UCSD-AML1 (cell line): ENCODE data around the gene HSPH1.

Experiments used
- DNase-seq: peaks from one replicate; lab custom pipeline; 2025; ENCODE audit not compliant: unreplicated experiment; lab: John Stamatoyannopoulos, UW

HSPH1 gene

DNA sequence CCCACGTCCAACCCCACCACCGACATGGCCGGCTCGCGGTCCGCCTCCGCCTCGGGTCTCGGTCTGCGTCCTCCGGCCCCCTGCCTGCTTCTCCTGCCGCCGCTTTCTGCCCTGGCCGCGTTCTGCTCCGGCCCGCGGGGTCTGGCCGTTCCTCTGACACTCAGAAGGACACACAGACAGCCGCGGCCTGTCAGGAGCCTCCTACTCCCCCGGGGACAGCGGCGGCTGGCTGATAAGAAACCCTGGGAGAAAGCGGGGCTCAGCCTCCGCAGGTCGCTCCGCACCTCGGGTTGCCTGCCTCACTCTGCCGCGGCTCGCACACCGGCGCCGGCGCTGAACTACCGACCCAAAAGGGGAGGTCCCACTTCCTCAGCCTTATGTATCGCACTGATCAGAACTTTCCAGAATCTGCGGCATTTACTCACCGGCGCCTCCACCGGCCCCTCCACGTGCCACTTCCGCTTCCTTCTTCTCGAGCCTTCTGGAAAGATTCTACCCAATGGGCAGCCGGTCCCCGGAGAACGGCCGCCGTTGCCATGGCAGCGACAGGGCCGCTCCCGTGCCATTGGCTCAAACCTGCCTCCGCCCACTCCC lies at the start of gene HSPH1:
Gene HSPH1, minus strand, starts transcription at position 348 of the 594 bp plus-strand sequence. Its CDS starts 322 bp downstream, at position 26.
- peak; percentile 97 for DNase-seq

DNA sequence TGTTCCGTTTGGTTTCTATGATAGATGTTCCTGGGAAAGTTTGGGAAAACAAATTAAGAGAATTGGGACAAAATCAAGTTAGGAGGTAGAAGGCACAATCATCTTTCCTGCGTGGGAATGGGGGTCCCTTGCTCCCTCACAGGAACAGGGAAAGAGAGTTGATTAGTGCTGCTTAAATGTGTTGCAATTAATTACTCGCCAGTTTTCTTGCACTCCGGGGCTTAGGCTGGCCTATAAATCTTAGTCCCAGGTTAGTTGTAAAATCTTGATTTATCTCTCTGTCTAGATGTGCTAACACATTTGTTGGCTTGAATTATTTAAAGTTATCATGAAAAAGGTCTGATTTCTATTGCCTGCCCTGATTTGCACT lies 48.1 kb upstream of the HSPH1 start:
- no peak for DNase-seq

DNA sequence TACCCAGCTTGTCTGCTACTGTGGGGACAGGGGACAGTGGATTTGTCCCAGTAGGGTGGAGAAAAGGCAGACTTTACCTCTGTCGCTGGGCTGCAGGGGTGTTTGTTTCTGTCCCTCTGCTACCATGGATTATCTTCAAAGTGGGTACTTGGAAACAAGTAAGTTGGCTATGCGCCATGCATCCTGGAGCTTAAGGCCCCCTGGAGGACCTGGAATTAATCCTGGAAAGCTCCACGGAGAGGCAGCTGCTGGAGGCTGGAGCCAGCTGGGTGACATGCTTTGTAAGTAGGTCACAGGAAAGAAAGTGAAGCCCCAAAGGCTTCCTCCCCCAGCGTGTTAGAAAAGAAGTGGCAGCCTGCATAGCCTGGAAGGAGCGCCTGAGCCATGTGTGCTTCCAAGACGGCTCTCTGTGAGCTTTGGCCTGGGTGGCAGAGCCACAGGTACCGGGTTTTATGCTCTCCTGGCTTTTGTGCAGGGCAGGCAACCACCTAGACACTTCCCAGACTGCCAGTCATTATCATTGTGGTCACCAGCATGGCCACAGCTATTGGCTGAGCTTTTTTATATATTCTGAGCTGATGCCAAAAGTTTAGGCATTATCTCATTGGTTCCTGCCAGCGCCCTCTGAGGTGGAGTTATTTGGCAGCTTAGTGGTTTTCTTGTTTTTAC lies 47.6 kb upstream of the HSPH1 start:
- no peak for DNase-seq

DNA sequence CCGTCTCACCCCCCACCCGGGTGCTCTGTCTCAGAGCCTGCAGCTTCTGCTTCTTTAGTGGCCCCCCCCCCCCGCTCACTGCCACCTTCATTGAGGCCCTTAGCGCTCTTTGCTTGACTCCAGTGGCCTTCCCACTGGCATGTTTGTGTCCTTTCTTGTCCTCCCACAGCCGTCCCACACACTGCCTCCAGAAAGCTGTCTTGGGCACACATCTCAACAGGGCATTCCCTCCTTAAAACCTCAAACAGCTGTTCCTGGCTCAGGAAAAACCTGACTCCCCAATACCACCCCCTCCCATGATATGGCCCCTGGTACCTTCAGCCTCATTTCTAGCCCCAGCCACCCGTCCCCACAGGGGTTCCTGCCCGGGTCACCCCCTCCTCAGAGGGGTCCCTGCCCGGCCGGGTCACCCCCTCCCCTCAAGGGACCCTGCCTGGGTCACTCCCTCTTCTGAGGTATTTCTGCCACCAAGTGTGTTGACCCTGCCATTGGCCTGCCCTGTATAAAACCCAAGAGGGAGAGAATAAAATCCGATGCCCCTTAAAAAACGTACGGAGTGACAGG lies 46.9 kb upstream of the HSPH1 start:
- DNase-seq = no peak

DNA sequence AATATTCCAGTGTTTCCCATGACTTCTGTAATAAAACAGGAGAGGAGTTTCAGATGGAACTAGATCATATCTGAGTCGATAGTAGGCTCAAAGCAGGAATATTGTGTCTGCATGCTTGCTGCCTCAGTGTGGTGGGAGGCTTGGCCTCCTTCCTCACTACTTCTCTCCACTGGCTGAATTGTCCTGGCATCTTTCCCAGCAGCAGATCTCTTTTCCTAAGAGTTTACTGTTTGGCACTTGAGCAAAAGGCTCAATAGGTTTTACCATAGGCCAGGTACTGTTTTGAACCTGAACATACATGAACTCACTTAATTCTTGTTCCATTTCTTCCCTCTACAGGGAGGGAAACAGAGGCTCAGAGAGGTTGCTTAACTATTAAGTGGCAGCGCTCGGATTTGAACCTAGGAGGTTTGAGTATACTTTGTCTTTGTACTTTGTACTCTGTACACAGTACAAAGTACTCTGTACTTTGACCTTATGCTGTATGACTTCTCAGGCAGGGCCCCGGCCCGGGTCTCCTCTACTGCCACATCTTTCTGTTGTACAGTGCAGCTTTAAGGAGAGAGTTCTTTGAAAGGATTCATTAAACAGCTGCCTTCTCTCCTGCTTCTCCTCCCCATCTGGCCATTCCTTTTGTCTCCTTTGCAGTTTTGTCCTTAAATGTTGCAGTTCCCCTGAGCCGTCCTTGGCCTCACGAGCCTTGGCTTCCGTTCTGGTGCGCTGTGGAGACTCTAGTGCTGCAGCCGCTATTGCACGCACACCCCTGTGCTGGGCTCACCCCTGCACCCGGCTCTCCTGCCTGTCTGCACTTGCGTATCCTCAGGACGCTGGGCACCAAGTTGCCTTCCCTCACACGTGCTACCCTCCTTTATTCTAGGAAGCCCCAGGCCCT lies 46.2 kb upstream of the HSPH1 start:
- no peak for DNase-seq

DNA sequence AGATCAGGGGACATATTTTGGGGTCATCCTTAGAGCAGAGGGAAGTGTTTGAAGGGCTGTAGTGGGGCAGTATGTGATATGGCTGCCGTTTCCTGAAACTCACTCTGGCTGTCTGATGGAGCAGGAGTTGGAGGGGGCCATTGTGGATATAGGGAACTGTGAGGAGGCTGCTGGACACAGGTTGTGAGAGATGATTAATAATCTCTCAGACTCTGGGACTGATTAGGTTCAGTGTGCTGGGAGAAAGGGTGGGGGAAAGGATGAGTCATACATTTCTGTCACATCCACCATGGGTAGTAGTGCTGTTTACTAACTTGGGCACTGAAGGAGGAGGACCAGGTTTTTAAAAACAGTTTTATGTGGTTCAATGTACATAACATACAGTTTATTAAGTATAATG lies 42.9 kb upstream of the HSPH1 start:
- DNase-seq = no peak

DNA sequence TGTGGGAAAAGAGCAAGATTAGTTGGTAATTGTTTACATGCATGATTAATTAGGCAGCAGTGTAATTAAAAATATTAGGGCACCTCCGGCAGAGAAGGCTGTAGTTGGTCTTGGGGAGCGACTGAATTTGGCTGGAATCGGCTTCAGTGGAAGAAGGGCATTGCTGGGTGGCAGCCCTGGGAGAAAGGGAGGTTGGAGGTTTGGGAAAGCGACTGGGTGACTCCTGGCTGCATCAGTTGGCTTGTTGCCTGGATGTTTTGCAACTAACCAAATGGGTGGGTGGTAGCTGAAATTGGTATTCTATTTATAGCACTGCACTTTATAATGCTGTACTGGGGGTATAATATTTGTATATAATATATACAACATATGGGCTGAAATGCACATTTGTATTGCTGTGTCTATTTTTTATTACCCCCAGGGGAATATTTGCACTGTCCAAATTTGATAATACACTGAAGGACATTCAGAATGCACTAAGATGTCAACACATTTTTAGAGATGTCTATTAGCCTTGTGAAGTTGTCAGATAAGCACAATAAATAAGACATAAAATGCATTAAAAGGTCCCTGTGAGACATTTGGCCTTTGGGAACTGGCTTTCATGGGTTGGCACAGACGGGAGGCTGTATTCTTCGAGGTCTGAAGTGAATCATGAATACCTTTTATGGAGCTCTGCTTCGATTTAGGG lies 39.8 kb upstream of the HSPH1 start:
- no peak for DNase-seq

DNA sequence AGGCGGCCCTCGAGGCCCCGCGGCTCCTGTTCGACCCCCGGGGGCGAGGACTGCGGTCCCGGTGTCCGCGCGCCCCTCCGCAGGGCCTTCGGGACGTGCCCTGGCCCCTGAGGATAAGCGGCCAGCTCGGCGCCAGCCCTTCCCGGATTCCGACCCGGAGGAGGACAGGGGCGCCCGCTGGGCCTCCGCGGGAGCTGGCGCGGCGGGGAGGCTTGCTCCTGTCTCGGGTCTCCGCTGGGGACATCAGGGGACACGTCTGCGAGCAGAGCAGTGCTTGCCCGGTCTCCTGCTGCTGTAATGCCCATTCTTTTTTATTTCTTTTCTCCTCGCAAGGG lies 38.9 kb upstream of the HSPH1 start:
- peak; percentile 70 for DNase-seq

DNA sequence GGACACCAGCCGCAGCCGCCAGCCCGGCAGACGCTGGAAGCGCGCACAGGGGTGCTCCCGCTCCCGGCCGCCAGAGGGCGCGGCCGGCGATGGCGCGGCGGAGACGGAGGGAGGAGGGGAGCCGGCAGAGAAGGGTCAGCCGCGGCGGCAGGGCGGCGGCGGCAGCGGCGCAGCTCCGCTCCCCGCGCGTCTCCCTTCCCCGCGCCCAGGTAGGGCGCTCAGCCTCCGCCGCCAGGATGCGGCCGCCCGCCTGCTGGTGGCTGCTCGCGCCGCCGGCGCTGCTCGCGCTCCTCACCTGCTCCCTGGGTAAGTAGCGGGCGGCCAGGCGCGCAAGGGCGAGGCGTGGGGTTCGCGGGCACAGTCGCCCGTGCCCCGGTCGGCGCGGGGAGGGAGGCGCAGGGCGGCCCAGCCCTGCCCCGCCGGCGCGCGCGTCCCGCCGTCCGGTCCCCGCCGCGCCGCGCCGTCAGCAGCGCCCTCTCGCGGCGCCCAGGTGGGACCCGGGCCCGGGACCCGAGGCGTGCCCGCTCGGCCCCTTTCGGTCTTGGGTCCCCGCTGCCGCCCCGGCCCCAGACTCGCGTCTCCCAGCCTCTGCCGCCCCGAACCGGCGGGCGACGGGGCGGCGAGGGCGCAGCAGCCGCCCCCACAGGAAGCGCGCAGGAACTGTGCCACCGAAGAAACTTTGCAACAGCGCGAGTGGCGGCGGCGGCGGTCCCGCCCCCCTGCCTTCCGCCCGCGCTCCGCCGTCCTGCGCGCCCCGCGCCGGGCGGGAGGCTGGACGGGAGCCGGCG lies 38.3 kb upstream of the HSPH1 start, which contains the start of gene B3GLCT:
Gene B3GLCT, plus strand, starts transcription at position 127 of the 788 bp plus-strand sequence. Its CDS starts 110 bp downstream, at position 237.
- peak; percentile 86 for DNase-seq

DNA sequence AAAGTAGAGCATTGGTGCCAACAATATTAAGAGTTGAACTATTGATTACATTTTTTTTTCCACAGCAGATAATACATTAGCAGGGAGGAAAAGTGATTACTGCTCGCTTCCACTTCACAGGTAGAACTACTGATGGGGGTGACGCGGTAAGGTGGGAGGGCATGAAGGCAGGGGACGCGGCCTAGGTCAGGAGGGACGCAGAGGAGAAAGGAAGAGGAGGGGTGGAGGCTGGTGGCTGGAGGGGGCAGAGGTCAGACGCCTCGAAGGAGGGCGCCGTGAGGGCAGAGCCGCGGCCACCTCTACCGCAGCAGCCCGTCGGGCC lies 37.8 kb upstream of the HSPH1 start:
- DNase-seq = no peak

DNA sequence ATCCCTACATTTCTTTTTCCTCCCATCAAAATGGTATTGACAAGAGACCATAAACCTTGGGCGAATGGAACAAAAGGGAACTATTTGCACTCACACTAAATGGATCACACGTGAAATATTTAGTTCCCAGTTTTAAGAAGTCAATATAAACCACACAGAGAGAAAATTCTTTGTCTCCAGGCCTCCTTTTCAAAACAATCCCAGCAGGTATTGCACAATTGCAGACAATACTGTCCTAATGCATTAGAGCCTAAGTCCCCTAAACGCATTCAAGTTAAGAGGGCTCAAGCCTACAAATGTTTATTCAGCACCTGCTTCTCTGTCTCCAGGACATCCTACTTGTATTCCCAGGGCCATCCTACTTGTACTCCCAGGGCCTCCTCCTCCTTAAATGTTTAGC lies 36.8 kb upstream of the HSPH1 start:
- no peak for DNase-seq

DNA sequence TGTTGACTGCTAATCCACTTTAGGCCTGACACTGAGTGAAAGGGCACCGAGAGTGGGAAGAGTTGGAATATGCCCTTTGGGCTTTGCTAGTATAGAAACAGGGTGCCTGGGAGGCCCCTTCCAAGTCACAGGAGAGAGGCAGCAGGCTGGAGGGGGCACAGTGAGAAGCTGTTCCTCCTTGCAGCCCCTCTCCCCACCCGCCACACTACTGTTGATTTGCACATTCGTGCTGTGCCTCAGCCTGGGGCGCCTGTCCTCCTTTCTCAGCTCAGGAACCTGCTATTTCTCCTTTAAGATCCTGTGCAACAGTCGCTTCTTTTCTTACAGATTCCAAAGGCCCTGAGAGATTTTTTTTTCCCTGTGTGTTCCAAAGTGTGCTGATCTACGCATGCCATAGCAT lies 35.3 kb upstream of the HSPH1 start:
- DNase-seq = no peak

DNA sequence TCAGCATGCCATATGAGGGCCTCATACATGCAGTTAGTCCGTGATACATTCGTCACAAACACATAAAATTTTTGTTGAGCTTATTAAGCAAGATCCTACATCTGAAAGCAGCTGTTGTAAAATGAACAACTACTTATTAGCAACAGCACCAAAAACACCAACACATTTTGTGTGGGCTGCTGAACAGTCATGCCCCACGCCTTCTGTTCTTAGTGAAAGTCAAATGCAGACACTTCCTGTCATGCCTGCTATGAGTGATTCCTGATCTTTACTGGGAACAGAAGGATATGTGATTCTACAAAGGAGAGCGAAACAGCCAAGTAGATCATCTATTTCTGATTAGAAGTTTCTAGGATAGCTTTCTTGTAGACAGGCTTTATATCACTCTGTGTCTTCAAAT lies 33.9 kb upstream of the HSPH1 start:
- no peak for DNase-seq

DNA sequence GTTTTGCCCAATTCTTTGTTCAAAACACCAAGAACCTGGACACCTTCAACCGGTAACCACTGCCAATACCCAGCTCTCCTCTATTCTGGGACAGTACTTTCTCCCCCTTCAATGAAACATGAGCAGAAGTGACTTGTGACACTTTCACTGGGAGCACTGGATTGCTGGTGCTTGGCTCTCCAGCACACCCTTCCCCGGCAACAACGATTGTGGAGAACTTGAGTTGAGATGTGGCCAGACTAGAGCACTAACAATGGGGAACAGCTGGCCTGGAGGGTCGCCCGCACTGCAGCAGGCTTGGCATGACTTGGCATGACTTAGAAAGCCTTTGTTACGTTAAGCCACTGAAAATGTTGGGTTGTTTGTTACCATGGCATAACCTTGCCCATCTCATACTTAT lies 30.6 kb upstream of the HSPH1 start:
- no peak for DNase-seq

DNA sequence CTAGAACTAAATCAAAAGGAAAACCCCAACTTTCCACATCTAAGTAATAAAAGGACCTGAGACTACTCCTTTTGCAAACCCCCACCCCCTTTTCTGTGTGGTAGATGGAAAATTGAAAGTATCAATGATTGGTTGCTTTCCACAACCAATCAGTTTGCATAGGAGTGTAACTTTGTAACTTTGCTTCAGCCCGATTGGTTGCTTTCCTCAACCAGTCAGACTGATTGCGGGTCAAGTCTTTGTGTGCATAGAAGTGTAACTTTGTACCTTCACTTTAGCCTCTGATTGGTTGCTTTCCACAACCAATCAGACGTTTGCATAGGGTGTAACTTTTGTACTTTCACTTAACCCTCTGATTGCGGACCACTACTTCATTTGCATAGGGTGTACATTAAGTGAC lies 30.0 kb upstream of the HSPH1 start:
- no peak for DNase-seq

DNA sequence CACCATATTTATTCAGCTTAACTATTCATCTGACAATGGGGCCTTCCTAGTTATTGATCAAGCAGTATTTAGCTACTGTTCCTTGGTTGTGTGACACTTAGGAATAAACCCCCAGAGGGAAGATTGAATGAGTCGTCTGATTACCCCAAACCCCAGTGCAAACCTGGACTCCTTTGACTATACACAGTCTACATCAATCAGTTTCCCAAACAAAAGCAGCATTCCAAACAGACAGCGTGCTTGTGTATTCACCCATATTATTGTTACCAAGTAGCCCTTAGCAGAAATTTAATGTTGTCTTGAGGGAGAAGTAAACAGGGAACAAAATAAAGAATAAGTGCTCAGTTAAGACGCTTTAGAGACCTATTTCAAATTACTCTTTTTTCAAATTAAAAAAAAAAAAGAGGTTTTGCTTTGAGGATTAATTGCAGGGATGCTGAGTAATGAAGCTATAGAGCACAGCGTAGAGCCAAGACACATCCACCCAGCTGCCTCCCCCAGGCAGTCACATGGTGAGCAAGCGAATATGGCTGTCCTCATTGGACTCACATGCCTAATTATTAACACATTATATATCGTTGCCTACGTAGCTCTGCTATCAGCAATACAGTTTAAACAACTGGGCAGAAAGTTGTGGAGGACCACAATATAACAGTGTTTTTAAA lies 23.4 kb upstream of the HSPH1 start:
- DNase-seq = no peak

DNA sequence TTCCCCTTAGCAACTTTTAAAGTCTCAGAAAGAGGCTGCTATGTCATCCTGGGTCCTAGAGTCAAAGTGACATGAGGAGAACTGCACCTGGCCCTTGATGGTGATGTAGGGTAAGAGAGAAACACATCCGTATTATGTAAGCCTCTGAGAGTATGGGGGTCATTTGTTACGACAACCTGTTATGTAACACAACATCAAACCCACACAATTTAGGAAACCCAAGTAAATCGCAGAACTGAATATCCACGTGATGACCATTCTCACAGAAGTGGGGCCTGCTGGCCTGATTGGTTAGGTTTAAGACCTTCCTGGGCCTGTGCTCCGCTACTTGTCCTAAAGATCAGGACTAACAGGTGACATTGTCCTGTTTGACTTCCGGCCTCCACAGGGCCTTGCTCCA lies 22.7 kb upstream of the HSPH1 start:
- no peak for DNase-seq

DNA sequence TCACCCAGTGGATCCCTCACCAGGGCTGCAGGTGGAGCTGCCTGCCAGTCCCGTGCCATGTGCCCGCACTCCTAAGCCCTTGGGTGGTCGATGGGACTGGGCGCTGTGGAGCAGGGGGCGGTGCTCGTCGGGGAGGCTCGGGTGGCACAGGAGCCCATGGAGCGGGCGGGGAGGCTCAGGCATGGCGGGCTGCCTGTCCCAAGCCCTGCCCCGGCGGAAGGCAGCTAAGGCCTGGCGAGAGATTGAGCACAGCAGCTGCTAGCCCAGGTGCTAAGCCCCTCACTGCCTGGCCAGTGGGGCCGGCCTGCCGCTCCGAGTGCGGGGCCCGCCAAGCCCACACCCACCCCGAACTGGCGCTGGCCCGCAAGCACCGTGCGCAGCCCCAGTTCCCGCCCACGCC lies 21.3 kb upstream of the HSPH1 start:
- DNase-seq = no peak

DNA sequence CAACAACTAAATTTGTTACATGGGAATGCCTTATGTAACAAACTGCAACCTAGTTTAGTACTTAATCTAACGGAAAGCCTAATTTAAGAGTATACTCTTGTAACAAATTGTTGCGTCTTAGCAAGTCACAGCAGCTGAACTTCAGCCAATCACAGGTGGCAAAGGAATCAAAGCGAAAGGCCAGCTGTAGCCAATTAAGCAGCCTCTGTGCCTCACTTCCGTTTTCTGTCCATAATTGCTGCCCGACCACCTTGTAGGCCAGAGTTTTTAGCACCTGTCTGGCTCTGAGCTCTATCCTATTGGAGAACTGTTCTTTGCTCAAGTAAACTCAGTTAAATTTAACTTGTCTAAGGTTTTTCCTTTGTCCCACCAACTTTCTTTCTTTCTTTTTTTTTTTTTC lies 18.1 kb upstream of the HSPH1 start:
- no peak for DNase-seq

DNA sequence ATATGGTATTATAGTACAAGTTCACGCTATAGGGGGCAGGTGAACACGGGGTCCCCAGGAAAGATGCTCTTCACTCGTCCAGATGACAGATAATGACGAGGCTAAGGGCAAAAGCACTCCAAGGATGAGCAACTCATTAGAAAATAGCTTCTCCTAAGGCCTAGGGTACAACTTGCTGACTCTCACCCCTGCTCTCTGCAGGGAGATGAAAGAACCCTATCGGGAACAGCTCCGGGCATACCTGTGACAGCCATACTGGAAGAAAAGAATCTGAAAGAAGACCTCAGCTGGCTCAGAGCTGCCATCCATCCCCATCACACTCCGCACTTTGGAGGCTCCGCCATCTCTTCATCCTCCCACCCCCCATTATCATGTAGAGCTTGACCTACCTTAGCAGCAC lies 17.5 kb upstream of the HSPH1 start:
- DNase-seq = no peak
